Inflammatory macrophage treated with lipopolysaccharide for 1 hour (primary cell): ENCODE results near the gene OXSR1.

Experiments
- DNase-seq, 2 donors: peaks; one replicate each; pipeline ENCODE4 v3.0.0-alpha.2; 2020 to 2022

Gene OXSR1

DNA sequence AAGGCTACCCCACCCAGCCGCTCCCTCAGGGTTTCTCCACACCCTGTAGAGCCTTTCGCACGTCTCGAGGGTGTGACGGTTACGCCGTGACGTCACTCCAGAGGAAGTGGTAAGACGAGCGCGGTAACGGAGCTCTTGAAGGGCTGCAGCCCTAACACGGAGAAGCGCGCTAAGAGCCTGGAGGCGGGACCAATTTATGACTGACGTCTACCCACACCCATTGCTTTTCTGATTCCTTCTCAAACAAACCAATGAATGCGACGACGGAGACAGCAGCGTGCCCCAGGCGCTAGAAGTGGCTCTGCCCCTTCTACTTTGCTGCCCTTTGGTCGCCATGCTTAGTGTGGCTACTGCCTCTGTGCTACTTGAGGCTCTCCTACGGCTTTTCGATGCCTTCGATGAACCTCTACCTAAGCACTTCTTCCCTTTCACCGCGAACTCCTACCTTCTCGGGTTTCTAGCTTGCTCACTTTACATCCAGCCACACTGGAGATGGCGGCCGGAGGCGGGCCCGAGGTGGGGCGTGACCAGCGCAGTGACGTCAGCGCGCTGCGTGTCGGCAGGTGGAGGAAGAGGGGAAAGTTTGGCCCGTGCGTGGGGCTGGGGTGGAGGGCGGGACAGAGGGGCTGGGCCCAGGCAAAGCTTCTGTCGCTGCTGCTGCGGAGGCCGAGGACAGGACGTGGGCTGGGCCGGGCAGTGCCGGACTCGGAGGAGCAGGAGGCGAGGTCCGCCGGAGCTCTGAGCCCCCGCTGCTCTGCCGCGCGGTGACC lies at the start of gene OXSR1:
OXSR1 (plus strand) TSS at position 586 of the 770 bp plus-strand sequence. CDS start 340 bp downstream, outside the sequence.
- DNase-seq, result peak; percentile 100

- no peak for DNase-seq
Observed at GRCh38 chr3:38115645-38116427, 49.5 kb upstream of the OXSR1 start.

GRCh38 chr3:38116471-38117162 lies 48.7 kb upstream of the OXSR1 start:
- DNase-seq, result no peak

DNA sequence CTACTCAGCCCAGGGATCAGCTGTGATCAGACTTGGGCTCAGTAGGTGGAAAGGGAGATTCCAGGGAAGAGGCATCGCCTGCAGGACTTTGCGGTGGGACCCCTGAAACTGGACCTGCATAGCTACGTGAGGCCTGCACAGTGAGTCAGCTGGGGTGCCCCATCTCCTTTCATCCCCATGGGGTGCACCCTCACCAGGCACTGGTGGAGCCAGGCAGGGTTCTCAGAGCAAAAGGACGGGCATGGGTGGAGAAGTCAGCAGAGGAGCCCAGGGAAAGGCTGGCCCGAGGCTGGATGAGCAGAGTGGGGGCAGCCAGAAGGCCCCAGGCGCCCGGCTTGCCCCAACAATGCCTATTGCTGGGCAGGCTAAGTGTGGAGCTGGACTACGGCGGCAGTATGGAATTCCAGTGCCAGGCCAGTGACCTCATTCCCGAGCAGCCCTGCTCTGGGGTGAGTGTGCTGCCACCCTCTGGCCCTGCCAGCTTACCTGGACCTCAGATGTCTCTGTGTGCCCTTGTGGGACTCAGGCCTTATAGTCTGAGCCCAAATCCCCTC lies 48.1 kb upstream of the OXSR1 start:
- no peak for DNase-seq

DNA sequence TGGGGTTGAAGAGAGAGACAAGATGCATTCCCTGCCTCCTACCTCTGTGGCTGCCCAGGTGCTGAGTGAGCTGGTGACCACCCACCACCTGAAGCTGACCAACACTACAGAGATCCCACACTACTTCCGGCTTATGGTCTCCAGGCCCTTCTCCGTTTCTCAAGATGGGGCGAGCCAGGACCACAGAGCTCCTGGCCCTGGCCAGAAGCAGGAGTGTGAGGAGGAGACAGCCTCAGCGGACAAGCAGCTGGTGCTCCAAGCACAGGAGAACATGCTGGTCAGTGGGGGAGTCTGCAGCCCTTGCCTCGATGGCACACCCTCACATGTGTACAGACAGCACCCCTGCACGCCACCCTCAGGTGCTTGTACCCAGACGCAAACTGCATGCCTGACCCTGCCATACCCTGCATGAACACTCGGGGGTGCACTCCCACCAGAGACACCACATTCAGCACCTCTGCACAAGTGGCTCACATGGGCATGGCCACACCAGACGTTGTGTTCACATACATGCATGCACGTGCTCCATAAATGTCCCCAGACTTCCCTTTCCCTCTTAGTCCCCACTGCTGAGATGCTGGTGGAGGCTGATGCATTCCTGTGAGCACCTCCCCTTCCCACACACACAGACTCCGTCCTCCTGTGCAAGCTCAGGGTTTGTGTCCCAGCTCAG lies 47.5 kb upstream of the OXSR1 start:
- DNase-seq, result peak; percentile 51 to 66

GRCh38 chr3:38118421-38119247 lies 46.7 kb upstream of the OXSR1 start:
- DNase-seq, result no peak

- no peak for DNase-seq
Observed at GRCh38 chr3:38119248-38119544, 46.1 kb upstream of the OXSR1 start.

GRCh38 chr3:38119821-38120692 lies 45.3 kb upstream of the OXSR1 start:
- no peak for DNase-seq

- no peak for DNase-seq
Observed at GRCh38 chr3:38120693-38121450, 44.5 kb upstream of the OXSR1 start.

GRCh38 chr3:38121451-38121831 lies 43.9 kb upstream of the OXSR1 start:
- DNase-seq, result no peak

- no peak for DNase-seq
Observed at GRCh38 chr3:38121832-38122461, 43.4 kb upstream of the OXSR1 start.

DNA sequence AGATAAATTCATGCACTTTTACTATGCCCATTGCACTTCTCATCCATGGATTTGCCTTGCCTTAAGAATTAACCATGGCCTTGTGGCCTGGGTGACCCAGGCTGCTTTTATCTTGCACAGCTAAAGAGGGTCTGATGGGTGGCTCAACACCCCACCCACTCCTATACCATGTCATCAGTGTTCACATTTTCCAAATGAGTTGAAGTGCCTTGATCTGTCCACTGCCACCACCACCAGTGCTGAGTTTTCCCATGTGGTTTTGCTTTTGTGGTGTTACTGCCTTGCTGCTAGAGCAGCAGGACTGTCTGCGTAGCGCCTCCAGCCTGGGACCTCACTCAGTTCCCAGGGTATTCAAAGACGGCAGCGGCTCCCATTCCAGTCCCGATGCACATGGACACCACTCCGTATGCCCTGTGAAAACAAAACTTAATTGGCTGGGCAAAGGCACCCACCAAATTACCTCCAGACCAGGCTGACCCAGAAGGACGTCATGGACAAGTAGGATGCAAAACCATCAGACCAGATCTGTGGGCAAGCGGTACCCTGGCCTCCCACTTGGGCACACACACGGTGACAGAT lies 42.5 kb upstream of the OXSR1 start:
- no peak for DNase-seq

DNA sequence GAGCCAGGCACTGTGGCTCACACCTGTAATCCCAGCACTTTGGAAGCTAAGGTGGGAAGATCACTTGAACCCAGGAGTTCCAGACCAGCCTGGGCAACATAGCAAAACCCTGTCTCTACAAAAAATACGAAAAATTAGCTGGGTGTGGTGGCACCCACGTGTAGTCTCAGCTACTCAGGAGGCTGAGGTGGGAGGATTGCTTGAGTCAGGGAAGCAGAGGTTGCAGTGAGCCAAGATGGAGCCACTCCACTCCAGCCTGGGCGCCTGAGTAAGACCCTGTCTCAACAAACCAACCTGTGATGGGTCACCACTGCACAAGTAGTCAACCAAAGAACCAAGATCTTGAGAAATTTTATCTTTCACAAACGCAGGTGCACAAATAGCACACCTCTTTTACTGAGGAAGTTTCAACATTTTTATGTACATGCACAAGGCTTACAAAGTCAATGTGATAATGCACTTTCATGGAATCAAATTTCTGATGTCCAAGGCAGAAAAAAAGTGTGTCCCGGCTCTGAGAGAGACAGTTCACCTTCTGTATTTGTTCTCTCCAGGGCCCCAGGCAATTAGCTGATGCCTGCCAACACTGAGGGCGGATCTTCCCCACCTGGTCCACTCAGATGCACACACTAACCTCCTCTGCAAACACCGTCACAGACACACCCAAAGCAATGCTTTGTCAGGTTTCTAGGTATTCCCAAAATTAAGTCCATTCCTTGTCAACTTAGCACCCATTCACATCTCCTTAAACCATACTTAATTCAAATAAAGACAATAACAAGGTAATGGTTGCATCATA lies 40.8 kb upstream of the OXSR1 start:
- no peak for DNase-seq

- no peak for DNase-seq
Observed at GRCh38 chr3:38125305-38126120, 39.8 kb upstream of the OXSR1 start.

GRCh38 chr3:38126121-38126892 lies 39.0 kb upstream of the OXSR1 start:
- DNase-seq, result no peak

DNA sequence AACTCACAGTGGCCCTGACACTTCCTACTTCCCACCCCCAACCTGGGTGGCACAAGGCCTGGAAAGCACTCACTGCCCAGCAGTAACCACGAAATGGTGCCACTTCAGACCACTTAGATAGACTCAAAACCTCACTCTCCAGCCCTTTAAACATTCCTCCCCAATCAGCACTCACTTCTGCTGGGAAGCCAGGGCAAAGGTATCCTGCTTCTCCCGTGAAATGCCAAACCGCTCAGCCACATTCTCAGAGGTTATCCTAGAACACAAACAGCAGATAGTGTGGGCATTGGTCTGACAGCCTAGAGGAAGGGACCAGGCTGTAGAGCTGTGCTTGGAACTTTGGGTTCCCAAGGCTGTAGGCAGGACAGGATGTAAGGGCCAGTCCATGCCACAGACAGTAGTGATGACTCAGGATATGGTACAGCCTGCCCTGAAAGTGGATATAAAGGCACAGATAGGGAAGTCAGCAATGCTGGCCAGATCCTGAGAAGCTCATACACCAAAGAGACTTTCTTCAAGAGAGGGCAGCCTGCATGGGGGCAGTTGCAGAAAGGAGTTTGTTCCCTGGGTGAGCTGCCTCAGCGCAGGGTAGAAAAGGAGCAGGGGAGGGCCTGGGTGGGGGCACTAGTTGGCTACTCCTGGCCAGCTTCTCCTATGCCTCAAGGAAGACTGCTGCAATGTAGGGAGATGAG lies 37.6 kb upstream of the OXSR1 start:
- DNase-seq, result peak in 1 of 2 donors; percentile 5
